ENCODE measurements around the gene EIF4G3.

EIF4G3 gene

GRCh38 chr1:21042929-21043605, 133.6 kb downstream of the EIF4G3 start:
- Histone ChIP-seq H3K27me3 (ENCODE audit: insufficient read depth, low read depth, severe bottlenecking) (no peaks in the 10 kb centered on the region), H3K36me3 (peaks cover under 1% of the 10 kb centered on the region; the same call in 1 of the 2 replicates), H3K9me3 (ENCODE audit: severe bottlenecking) (no peaks in the 10 kb centered on the region), H3K27ac (no peak overlapping the region), H3K4me3 (ENCODE audit: low read depth, low read length) (no peak overlapping the region)
- DNase-seq = no peak
- no peak for TF ChIP-seq CTCF (IDR thresholded peaks at IDR 0.05; ENCODE audit: low read depth, low read length)

- DNase-seq = no peak
- no peaks in the 10 kb centered on the region for H3K27me3 ChIP-seq (ENCODE audit: insufficient read depth, low read depth, severe bottlenecking)
- no peak for TF ChIP-seq CTCF (IDR thresholded peaks at IDR 0.05; ENCODE audit: low read depth, low read length)
- H3K27ac ChIP-seq = no peak overlapping the region
- H3K36me3 ChIP-seq = no peaks in the 10 kb centered on the region
- H3K4me3 ChIP-seq (ENCODE audit: low read depth, low read length) = no peak overlapping the region
- H3K9me3 ChIP-seq (ENCODE audit: severe bottlenecking) = no peaks in the 10 kb centered on the region
Observed at GRCh38 chr1:21041541-21041940, 135.2 kb downstream of the EIF4G3 start.

- TF ChIP-seq CTCF (IDR thresholded peaks at IDR 0.05; ENCODE audit: low read depth, low read length) = no peak
- Histone ChIP-seq H3K36me3 (no peaks in the 10 kb centered on the region), H3K27ac (no peak overlapping the region), H3K27me3 (ENCODE audit: insufficient read depth, low read depth, severe bottlenecking) (no peaks in the 10 kb centered on the region), H3K9me3 (ENCODE audit: severe bottlenecking) (no peaks in the 10 kb centered on the region), H3K4me3 (ENCODE audit: low read depth, low read length) (no peak overlapping the region)
- DNase-seq = no peak
Observed at GRCh38 chr1:21037091-21037490, 139.6 kb downstream of the EIF4G3 start.

- Histone ChIP-seq H3K9me3 (ENCODE audit: severe bottlenecking) (no peaks in the 10 kb centered on the region), H3K4me3 (ENCODE audit: low read depth, low read length) (no peak overlapping the region), H3K36me3 (no peaks in the 10 kb centered on the region), H3K27ac (no peak overlapping the region), H3K27me3 (ENCODE audit: insufficient read depth, low read depth, severe bottlenecking) (no peaks in the 10 kb centered on the region)
- no peak for DNase-seq
- TF ChIP-seq CTCF (IDR thresholded peaks at IDR 0.05; ENCODE audit: low read depth, low read length) = no peak
Observed at GRCh38 chr1:21035794-21036193, 140.9 kb downstream of the EIF4G3 start.

GRCh38 chr1:21034725-21035628, 141.7 kb downstream of the EIF4G3 start:
- no peaks in the 10 kb centered on the region for H3K9me3 ChIP-seq (ENCODE audit: severe bottlenecking)
- H3K27ac ChIP-seq = no peak overlapping the region
- no peaks in the 10 kb centered on the region; the same call in 1 of the 2 replicates for H3K36me3 ChIP-seq

More at GRCh38 chr1:21034725-21035628, 141.7 kb downstream of the EIF4G3 start:
- TF ChIP-seq CTCF (IDR thresholded peaks at IDR 0.05; ENCODE audit: low read depth, low read length) = no peak
- no peaks in the 10 kb centered on the region for H3K27me3 ChIP-seq (ENCODE audit: insufficient read depth, low read depth, severe bottlenecking)
- H3K4me3 ChIP-seq (ENCODE audit: low read depth, low read length) = no peak overlapping the region
- DNase-seq = no peak
